Amygdala (tissue), 56 donors: ENCODE measurements around the gene SLC7A5.
A peak's percentile ranks its signal among the peaks of the same experiment; 100 is the strongest.
"Not testable (repeated sequence)": the region's sequence is repeated elsewhere in the genome, so short reads cannot be mapped to it uniquely, and the experiment has no call there.

Experiments used
- DNase-seq, 56 donors: peaks; one replicate each; lab custom pipeline; 2025; lab: John Stamatoyannopoulos, UW

Gene SLC7A5

DNA sequence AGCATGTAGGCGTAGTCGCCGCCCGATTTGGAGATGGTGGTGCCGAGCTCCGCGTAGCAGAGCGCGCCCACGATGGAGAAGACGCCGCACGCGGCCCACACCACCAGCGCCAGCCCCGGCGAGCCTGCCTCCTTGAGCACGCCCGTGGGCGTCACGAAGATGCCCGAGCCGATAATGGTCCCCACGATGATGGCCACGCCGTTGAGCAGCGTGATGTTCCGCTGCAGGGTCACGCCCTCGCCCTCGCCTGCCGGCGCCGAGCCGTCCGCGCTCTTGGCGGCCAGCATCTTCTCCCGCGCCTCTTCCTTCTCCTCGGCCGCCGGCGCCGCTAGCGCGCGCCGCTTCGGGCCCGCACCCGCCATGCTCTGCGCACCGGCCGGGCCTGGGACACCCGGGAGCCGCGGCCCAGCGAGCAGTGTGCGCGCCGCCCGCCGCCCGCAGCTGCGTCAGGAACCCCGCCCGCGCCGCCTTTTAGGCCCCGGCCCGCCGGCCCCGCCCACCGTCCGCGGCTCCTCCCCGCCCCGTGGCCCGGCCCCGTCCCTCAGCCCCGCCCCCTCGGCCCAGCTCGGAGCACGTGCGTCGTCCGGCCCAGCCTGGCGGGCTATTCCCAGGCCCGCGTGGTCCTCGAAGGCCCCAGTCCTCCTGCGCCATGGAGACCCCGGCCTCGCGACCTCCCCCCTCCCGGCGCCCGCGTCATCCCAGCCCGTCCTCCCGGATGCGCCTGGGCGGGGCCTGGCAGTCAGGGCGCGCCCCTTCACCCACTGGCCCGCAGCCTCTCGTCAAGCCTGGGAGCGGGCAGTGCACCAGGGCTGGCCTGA lies at the start of gene SLC7A5:
Gene SLC7A5 (minus strand): TSS at position 447 of the 818 bp plus-strand sequence. CDS start 85 bp downstream, at position 362.
- DNase-seq: peak in 40 of 56 donors; percentile 23 to 86 (median 64)

DNA sequence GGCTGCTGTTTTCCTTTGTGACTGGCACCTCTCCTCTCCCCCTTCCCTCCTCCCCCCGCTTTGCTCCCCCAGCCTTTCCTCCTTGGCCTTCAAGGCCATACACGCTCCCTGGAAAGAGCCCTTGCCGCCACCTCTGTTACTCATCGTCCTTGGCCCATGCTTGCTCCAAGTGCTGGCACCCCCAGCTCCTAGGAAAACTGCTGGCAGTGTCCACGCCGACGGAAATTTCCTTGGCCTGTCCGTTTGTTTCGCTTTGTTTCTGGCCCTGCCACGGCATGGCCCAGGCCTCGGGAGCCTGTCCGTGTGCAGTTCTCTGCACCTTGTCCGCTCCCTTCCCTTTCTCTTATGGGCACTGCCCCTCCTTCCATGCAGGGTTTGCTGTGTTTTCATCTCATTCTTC lies 49.0 kb upstream of the SLC7A5 start:
- peak in 27 of 56 donors; percentile 10 to 77 (median 30) for DNase-seq

DNA sequence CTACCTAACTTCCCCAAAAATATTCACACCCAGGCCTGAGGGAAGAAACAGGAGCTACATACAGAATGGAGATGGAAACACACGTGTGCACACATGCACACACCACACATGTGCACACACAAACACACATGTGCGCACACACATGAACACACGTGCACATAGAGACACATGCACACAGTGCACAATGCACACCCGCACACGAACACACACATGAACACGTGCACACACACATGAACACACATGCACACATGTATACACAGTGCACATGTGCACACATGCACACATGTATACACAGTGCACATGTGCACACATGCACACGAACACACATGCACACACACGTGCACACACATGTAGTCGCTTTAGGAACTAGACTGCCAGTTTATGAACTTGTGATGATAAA lies 48.2 kb upstream of the SLC7A5 start:
- DNase-seq: no peak

DNA sequence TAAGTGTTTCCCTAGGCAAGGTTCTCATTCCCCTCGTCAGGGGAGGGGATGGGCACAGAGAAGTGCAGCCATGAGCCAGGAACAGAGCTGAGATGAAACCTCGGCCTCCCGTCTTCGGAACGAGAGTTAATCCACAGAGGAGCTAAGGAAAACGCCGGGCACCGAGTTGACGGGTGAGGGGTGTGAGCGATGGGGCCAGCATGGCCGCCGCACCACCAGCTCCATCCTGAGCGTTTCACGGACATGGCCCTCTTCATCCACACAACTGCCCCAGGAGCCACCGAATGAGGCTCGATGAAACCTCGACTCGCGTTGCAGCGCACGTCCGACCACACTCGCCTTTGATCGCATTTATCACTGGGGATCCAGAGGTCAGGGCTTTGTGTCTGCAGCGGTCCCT lies 45.5 kb upstream of the SLC7A5 start:
- no peak for DNase-seq

DNA sequence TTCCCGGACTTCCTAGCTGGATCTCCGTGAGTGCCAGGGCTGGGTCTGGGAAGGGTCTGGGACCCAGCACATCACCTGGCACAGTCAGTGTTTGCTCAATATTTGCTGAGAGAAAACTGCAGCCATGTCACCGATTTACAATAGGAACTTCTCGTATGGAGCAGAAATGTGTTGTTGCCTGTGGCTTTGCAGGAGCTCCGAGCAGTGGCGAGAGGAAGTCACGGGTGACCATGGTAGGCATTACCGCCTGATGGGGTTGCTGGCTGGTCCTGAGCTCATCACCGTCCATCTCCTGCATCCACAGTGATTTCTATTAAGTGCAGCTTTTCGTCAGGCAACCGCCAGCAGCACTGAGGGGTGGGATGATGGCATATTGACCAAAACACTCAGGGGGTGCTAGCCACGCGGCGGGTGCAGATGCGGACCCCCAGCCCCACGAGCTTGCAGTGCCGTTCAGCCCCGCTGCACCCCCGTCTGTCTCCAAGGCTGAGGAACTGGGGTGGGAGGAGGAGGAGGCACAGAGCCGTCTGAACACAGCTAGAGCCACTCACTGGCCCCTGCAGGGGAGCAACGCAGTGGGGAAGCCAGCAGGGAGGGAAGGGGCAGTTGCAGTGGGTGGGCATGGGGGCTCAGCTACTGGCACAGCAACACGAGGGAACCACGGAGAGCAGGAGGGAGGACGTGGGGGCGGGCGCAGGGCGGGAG lies 44.9 kb upstream of the SLC7A5 start:
- peak in 1 of 56 donors; percentile 9 for DNase-seq

DNA sequence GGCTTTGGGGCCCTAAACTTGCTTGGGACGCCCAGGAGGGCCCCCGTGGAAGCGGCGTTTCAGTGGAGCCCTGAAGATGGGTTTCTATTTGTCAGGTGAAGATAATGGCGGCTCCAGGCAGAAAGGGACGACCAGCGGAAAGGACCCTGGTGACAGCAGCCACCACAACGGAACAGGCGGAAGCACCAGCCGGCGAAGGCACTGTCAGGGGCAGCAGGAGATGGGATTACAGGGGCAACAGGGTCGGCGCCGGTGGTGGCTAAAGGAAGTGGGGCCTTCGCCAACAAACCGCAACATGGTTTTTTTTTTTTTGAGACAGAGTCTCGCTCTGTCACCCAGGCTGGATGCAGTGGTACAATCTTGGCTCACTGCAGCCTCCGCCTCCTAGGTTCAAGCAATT lies 43.4 kb upstream of the SLC7A5 start:
- not testable (repeated sequence) for DNase-seq

DNA sequence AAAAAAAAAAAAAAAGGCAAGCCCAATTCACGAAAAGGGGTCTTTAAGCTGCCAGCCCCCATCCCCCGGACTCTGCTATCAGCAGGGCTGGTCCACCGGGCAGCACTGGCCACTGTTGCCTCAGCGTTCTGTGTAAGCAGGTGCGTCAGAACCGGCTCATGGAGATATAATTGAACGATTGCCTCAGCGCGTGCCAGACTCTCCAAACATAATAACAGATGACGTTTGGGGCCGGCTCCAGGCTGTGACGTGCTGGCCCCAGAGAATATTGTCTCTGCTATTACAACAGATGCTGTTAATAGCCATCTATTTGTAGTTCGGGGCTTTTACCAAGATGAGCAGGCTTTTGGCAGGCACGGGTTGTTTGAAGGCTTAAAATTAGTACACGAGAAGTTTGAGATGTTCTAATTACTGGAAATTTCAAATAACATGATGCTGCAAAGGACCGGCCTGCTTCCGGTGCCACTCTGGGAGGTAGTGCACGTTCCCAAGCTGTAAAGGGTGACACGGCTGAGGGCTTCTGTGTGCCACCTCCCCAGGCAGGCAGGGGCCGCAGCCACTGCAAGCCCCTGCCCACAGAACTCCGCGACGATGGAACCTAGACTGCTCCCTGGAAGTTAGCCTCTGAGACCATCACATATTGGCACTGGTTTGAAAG lies 41.9 kb upstream of the SLC7A5 start:
- peak in 15 of 56 donors; percentile 7 to 70 (median 31) for DNase-seq

DNA sequence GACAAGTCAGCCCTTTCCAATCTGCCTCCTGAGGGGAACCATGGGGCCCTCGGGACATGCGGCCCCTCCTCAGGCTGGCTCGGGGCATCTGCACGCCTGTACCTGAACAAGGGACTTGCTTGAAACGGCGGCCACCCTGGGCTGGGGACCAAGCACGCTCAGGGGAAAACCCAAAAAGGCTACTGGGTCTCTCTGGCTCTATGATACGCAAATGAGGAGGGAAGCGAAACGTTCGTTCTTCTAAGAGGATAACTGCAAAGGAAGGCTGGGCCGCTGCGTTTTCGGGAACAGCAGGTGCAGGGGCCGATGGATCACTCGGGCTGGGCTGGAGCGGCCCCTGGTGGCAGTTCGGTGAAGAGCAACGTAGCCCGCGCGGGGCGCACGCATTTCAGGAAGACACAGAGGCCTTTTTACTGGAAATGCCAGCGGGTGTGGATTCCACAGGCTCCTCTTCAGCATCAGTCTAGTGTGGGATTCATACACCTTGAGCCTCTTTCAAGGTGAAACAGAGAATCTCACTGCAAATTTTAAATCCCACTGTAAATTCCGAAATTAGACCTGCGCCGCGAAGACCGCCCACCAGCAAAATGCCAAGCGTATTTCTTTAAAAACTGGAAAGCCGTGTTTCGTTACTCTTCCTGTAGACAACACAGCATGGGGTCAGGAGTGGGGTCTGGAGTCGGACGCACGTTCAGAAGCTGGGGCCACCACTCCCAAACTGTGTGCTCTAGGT lies 40.1 kb upstream of the SLC7A5 start:
- peak in 40 of 56 donors; percentile 5 to 80 (median 42) for DNase-seq

DNA sequence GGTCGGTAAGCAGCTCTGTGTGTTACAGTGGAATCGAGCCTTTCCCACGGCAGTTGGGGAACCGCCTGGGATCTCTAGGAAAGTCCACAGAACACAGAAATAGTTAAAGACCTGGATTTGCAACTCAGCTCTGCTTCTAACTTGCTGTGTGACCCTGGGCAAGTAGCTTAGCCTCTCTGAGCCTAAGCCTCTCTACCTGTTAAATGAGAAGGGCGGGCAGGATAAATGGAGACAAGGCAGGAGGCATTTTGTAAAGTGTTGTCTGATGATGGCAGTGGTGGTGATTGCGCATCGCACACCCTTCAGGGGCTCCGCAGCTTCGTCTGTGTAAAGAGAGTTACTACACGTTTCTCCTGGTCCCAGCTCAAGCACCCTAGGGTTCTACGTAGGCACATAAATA lies 38.8 kb upstream of the SLC7A5 start:
- DNase-seq: not testable (repeated sequence)

DNA sequence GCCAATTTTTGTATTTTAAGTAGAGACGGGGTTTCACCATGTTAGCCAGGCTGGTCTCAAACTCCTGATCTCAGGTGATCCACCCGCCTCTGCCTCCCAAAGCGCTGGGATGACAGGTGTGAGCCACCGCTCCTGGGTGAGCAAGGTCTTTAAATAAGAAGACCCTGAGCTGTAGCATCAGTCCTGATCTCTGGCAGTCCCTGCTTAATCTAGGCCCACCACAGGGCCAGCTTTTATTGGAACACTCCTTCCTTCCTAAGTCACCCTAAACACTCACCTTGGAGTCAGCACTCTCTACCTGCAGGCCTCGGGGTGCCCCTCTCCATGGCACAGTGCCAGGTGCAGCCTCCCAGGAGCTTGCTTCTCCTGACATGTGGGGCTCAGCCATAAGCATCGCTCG lies 36.2 kb upstream of the SLC7A5 start:
- not testable (repeated sequence) for DNase-seq

DNA sequence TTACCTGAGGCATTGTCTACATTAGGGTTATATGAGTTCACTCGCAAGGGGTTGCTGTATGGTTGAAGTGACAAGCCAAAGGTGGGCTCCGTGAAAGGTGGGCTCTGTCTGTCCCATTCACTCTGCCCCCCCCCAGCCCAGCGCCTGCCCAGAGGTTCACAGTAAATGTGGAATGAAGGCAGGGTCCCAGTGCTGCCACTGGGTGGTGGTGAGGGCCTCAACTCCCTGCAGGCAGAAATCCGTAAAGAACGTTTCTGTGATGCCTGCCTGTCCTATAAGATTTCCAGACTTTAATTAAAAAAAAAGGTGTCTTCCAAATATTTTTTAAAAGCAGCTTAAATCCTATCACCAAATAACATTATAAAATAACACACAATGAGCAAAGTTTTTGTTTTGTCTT lies 35.7 kb upstream of the SLC7A5 start:
- DNase-seq: not testable (repeated sequence)

DNA sequence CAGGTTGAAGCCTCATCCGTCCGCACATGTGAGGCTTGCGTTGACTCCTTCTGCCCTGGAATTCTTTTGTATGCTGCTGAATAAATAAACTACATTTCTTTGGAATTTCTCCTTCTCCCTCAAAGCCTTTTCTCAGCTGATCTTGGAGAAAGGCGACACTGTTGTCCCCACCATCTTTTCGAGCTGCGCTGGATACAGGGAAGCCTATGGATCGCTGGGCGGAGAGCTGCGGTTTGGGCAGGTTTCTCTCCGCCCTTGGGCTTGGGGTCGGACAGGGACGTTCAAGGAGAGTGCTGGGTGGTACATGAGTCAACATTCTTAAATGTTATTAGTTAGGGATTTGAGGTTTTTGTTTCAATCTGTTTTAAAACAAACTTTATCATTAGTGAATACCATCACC lies 31.2 kb upstream of the SLC7A5 start:
- DNase-seq: not testable (repeated sequence)

DNA sequence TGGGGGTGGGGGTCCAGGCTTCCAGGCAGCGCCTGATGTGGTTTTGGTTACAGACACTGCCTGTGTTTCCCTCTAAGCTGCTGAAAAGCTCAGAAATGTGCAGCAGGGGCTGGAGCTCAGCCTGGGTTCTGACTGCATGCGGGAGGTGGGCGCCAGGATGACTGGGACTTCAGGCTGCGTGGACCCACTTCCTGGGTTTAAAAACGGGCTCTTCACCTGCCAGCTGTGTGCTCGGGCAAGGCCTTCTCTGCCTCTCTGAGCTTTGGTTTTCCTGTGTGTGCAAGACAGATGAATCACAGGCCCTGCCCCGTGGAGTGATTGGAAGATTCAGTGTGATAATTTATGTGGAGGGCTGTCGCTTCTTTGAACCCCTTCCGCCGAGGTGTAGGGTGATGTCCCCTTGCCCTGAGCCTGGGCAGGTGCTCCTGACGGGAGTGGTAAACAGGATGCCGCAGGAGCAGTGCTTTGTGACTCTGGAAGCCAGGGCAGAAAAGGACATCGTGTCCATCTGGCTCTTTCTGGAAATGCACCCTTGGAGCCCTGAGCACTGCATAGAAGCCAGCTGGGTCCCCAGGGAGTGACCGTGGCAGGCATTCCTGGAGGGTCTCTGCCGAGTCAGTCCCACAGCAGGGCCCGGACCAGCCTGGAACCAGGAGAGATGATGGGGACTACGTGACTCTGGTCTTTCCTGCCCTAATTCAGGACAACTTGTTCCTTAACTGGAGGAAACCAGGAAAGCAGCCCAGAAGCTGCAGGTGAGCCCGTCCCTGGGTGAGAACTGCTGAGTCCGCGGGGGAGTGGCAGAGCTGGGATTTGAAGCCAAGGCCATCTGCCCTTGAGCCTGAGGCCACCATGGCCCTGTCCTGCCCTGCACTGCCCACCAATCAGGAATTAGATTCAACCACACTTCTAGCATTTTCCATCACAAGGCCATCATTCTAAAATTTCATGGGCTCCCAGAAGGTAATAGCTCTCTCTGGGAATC lies 28.5 kb upstream of the SLC7A5 start:
- no peak for DNase-seq

DNA sequence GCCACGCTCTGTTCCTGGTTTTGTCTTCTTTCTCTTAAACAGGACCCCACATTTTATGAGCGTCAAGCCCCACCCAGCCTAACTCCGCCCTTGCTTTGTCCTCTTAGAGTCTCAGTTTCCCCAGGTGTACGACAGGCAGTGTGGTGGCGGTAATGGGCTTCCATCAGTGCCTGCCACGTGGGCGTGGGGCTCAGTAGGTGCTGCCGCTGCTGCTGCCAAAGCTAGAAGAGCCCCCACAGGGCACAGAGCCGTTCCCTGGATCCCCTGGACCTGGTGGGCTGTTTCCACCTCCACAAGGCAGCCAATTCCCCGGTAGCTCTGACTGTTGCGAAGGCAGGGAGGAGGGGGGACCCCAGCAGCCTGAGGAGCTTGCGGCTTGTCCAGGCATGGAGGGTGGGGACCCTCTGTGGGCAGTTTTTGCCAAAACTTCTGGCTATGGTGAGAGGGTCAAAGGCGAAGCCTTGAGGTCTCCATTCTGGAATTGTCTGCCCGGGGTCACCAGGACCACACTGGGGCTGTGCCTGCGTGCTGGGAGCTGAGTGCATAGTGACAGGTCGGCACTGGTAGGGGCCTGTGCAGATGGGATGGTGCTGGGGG lies 27.7 kb upstream of the SLC7A5 start:
- not testable (repeated sequence) for DNase-seq

DNA sequence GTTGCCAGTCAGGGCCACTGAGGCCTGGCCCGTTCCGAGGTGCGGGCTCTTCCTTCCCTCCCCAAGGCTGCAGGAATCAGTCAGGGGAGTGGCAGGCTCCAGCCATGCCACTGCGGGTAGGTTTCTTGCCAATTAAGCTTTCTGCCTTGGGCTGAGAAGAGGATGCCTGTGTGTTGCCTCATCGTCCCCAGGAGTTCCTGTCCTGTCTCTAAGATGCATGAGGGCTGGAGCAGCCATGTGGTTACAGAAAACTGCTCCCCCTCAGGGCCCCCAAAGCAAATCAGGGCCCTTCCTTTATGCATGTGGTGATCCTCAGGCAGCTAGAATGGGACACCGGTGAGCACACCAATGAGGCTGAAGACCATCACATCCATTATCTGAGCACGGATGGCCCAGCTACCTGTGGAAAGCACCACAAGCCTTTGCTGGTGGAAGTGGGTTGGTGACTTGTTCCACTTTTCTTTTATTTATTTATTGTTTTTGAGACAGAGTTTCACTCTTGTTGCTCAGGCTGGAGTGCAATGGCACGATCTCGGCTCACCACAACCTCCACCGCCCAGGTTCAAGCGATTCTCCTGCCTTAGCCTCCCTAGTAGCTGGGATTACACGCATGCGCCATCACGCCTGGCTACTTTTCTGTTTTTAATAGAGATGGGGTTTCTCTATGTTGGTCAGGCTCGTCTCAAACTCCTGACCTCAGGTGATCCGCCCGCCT lies 27.0 kb upstream of the SLC7A5 start:
- DNase-seq: peak in 4 of 56 donors; percentile 31 to 53 (median 50)

DNA sequence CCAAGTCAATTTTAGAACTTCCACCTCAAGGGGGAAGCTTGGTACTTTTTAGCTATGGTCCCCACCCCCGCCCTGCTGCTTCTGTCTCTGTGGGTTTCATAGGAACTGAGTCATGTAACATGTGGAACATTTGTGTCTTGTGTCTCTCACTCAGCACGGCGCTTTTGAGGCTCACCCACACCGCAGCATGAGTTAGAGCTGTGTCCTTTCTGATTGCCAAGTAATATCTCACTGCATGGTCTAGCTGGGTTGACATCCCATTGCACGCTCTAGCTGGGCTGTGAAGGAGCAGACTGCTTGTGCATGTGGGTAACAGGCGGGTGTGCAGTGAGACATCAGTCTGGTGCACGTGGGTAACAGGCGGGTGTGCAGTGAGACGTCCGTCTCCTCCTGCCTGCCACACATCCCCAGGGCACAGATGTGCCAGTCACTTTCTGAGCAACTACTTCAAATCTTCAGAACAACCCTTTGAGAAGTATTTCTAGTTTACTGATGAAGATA lies 26.4 kb upstream of the SLC7A5 start:
- peak in 31 of 56 donors; percentile 11 to 77 (median 30) for DNase-seq

DNA sequence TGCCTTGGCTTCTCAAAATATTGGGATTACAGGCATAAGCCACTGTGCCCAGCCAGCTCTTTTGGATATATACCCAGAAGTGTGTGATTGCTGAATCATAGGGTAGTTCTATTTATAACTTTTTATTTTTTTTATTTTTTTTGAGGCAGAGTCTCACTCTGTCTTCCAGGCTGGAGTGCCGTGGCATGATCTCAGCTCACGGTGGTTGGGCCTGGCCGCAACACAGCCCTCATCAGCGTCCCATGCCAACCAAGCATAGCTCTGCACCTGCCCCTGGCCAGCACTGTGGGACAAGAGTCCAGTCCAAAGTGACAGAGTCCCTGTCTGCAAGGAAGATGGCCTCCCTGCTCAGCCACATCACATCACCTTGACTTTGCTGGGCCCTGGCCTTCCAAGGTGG lies 24.7 kb upstream of the SLC7A5 start:
- DNase-seq: peak in 2 of 56 donors; percentile 4 to 18

DNA sequence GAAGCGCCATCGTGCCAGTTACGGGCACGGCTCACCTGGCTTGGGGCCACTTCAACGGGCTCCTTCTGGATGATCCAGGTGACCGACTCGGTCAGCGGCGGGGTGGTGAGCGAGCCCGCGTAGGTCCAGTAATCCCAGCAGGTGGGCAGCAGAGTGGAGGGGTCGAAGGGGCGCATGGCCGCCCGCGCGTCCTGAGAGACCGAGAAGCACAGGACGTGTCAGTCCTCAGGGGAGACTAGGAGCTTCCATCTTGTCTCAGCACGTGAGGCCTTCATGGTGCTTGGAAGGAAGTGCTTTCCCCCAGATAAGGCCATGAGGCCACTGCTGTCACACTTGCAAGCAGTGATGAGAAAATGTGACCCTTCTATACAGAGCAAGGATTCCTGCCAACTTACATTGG lies 22.5 kb upstream of the SLC7A5 start:
- no peak for DNase-seq
